ENCODE results near the gene BUD23. TPM values are rescaled to one million over a fixed set of nuclear protein-coding genes. Genes with fewer than 3 reads are reported as not detected.
"Not testable (repeated sequence)": the region's sequence is repeated elsewhere in the genome, so short reads cannot be mapped to it uniquely, and the experiment has no call there.

BUD23 gene
- total RNA-seq, 1 experiment from 2014 or later = 80.5 TPM

DNA sequence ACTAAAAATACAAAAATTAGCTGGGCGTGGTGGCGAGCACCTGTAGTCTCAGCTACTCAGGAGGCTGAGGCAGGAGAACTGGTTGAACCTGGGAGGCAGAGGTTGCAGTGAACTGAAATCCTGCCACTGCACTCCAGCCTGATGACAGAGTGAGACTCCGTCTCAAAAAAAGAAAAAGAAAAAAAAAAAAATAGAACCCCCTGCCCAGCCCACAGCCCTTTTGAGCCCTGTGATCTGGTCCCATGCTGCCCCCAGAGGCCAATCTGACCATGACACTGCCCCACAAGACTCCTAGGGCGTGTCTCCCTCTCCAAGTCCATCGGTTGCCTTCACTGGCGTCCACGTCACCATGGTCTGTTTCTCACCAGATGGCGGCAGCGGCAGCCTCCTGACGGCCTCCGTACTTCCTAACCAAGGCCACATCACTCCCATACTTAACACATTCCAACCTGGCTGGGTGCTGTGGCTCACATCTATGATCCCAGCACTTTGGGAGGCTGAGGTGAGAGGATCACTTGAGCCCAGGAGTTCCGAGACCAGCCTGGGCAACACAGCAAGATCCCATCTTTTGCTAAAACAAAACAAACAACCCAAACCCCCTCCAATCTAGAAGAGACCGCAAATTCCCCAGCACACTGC lies 18.1 kb downstream of the BUD23 start:
- peak; percentile 76 for DNase-seq (ENCODE audit: low spot score)

GRCh38 chr7:73702226-73702625 lies 18.8 kb downstream of the BUD23 start:
- no peak for DNase-seq (ENCODE audit: low spot score)

DNA sequence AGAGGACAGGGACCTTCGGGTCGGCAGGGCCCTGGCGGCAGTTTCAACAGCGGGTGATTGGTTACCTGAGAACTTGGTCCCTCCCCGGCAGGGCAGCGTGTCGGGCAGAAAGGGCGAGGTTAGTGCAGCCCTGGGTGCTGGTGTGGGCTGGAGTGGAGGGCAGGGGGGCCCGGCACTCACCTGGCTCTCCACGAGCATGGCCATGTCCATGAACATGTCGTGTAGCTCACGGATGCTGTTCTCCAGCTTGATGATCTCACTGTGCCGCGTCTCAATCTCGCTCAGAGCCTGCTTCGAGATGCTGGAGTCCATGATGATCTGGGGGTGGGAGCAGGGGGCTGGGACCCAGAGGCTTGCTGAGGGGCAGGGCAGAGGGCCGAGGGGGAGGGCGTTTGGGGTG lies 19.3 kb downstream of the BUD23 start:
- no peak for DNase-seq (ENCODE audit: low spot score)

DNA sequence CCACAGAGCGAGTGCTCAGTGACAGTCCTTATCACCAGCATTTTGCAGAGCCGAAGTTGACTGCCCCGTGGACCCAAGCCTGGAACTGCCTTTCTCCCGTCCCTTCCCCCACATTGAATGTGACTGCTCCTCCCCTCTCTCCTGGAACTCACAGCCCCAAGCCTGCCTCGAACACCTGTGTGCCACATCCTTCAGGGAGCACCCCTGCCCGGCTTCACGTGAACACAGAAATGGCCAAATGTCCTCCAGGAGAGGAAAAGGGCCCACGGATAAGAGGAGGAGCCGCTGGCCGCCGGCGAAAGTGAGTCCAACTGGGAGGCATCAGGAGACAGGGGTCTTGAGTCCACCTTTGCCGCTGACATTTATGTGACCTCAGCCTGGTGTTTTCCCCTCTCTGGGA lies 19.8 kb downstream of the BUD23 start:
- no peak for DNase-seq (ENCODE audit: low spot score)

GRCh38 chr7:73703757-73704639 lies 20.6 kb downstream of the BUD23 start:
- no peak for DNase-seq (ENCODE audit: low spot score)

DNA sequence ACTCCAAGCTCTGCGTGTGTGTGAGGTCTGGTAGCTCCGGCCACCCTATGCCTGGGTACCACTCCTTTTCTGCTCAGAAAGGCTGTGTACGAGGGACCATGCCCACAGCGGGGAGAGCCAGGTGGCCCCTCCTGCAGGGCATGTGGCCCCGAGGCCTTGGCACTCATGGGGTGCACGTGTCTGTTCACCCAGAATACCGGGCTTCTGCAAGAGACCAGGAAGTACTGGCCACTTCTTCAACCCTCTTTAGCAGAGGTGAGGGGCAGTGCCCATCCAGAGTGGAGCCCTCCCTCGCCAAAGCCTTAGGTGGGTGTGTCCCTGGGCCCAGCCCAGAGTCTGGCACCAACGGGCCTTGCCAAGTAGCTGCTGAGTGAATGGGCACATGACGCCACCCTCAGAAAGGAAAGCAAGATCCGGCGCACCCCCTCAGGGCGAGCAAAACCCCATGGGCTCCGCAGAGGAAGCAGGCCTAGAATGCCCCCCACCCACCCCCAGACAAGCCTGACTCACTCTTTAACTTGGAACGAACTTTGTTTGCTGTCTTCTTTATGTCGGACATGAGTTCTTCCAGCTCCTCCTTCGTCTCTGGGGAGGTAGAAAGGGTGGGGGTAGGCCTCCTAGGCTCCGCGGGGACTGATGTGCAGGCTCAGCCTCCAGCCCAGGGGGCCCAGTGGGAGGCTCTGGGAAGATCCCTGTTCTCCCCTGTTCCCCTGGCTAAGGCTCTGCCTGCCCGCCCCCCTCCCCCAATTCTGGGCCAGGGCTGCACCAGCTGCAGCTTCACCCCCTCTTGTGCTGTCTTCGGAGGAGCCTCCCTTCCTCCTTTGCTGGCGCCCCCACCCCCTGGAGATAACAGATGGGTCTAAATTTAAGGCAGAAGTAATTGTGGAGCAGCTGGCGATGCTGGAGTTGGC lies 21.5 kb downstream of the BUD23 start:
- peak; percentile 51 for DNase-seq (ENCODE audit: low spot score)

DNA sequence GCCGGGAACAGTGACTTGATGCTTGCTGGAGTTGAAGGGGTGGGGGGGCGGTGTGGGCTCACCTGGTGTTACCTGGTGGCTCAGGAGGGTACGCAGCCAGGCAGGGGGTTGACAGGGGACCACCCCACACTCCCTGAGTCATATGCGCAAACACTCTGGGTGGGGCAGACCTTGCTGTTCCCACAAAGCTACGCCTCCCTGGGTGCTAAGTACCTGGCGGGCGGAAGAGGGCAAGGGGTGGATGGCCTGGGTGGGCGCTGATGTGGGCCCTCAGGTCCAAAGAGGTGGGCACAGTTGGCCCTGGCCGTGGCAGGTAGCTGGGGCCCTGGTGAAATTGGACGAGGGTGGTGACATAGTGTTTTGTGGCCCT lies 22.1 kb downstream of the BUD23 start:
- no peak for DNase-seq (ENCODE audit: low spot score)

GRCh38 chr7:73706126-73707044 lies 23.0 kb downstream of the BUD23 start:
- DNase-seq (ENCODE audit: low spot score) = peak; percentile 79

GRCh38 chr7:73707045-73707631 lies 23.7 kb downstream of the BUD23 start:
- peak; percentile 98 for DNase-seq (ENCODE audit: low spot score)

- no peak for DNase-seq (ENCODE audit: low spot score)
These were observed 25.7 kb downstream of the BUD23 start for GRCh38 chr7:73708961-73709549.

- DNase-seq (ENCODE audit: low spot score) = no peak
These were observed 29.4 kb downstream of the BUD23 start for GRCh38 chr7:73712773-73713172.

GRCh38 chr7:73713319-73713718 lies 29.9 kb downstream of the BUD23 start:
- not testable (repeated sequence) for DNase-seq (ENCODE audit: low spot score)

DNA sequence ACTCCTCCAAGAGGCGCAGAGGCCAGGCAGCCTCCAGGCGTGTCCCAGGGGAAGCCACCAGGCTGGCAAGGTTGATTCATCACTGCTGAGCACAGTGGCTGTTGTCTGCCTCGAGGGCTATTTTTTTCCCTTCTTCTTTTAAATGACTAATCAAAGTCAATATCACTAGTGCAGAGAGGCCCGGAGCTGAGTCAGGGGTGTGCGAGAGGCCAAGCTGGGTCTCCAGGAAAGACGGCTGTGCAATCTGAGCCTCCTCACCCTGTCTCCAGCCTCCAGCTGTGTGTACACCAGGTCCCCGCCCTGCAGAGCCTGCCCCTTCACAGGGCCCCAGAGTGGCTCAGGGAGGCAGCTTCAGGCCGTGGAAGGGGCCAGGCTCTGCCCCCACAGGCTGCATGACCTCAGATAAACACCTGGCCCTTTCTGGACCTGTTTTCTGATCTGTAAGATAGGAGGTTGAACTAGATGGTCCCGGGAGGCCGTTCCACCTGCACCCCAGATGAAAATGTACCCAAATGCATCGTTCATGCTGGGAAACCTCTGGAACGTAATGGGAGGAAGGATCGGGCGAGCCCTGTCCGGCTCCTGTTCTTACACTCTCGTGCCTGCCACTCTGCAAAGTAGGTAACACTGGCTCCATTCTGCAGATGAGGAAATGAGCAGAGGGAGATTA lies 32.4 kb downstream of the BUD23 start:
- DNase-seq (ENCODE audit: low spot score) = peak; percentile 98

DNA sequence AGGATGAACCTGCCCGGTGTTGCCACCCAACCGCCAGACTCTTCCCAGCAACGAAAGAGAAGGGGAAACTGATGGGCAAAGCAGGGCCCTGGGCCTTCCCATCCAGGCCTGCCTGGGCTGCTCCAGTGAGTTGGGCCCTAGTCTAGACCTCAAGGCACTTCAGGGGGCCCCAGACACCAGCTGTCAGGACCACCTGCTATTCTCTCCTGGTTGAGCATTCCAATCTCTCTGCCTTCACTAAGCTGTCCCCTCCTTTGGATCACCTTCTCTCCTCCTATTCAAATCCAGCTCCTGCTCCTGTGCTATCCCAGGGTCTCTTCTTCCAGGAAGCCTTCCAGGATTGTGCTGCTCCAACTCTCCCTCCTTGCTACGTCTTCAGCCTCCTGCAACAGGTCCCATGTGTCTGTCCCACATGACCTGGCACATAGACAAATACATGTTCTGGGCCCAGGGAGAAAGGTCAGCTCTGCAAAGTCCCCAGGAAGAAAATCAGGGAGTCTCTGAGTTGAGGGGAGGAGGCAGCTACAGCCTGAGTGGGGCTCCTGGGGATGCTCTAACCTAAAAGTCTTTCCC lies 33.0 kb downstream of the BUD23 start:
- DNase-seq (ENCODE audit: low spot score) = no peak

- DNase-seq (ENCODE audit: low spot score) = no peak
These were observed 33.8 kb downstream of the BUD23 start for GRCh38 chr7:73717025-73717807.

- peak; percentile 86 for DNase-seq (ENCODE audit: low spot score)
These were observed 34.6 kb downstream of the BUD23 start for GRCh38 chr7:73717991-73718405.

- DNase-seq (ENCODE audit: low spot score) = no peak
These were observed 35.1 kb downstream of the BUD23 start for GRCh38 chr7:73718438-73718881.
